HG03103 (cell line): ENCODE data around the gene GRIK3.

Experiments used
- ATAC-seq: cut with Tn5 transposase; IDR thresholded peaks from one replicate; pipeline ENCODE4 v1.9.1; 2021; ENCODE audit warnings: low read depth; ENCODE audit not compliant: unreplicated experiment

The GRIK3 gene

GRCh38 chr1:37047542-37047941 is 13.2 kb upstream of the GRIK3 start:
- no peak for ATAC-seq

GRCh38 chr1:37043101-37043500 is 8.8 kb upstream of the GRIK3 start:
- no peak for ATAC-seq

DNA sequence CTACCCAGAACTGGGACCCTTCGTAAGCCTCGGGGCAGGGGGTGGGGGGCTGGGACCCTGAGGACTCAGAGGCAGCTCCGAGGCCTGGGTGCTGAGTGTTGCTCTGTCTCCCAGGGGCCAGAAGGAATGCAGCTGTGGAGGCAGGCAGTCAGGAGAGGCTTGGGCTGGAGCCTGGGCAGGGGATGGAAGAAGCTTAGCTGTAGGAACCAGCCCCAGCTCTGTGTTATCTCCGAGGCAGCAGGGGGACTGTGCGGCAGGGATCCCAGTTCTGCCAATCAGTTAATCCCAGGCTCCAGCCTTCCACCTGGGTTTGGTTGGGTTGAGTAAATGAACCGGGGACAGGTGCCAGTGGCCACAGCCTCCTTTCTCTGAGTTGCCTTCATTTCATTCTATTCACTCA is 8.2 kb upstream of the GRIK3 start:
- ATAC-seq = no peak

- no peak for ATAC-seq
These were observed 7.2 kb upstream of the GRIK3 start for GRCh38 chr1:37041483-37041882.

DNA sequence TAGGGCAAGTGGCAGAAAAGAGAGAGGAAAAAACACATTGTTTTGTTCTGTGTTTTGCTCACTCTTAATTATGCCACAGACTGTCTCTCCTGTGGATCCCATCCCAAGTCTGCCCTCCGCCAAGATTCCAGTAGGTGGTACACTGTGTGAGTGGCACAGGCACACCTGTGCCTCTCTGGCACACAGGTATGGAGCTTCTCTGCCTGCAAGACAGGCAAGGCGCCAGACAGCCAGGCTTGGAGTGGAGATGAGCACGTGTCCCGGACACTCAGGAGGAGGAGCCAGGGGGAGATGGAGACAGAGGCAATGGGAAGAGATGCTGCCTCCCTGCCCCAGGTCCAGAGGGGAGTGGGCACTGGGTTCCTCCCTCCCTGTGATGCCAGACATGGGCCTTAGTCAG is 6.5 kb upstream of the GRIK3 start:
- no peak for ATAC-seq

DNA sequence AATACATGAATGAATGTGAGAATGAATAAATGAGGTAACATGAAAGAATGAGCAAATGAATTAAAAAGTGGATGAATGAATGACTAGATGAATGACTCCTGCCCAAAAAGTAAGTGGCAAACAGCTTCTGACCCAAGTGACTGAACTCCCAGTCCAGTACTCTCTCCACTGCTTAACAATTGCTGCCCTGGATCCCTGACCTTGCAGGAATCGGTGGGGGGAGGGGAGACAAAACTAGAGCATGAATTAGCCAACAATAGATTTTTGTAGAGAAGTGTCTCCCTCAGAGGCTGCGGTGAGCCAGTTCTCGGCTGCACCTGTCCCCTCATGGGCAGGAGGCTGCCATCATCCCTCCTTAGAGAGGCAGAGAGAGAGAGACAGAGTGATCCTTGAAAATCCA is 5.9 kb upstream of the GRIK3 start:
- no peak for ATAC-seq

DNA sequence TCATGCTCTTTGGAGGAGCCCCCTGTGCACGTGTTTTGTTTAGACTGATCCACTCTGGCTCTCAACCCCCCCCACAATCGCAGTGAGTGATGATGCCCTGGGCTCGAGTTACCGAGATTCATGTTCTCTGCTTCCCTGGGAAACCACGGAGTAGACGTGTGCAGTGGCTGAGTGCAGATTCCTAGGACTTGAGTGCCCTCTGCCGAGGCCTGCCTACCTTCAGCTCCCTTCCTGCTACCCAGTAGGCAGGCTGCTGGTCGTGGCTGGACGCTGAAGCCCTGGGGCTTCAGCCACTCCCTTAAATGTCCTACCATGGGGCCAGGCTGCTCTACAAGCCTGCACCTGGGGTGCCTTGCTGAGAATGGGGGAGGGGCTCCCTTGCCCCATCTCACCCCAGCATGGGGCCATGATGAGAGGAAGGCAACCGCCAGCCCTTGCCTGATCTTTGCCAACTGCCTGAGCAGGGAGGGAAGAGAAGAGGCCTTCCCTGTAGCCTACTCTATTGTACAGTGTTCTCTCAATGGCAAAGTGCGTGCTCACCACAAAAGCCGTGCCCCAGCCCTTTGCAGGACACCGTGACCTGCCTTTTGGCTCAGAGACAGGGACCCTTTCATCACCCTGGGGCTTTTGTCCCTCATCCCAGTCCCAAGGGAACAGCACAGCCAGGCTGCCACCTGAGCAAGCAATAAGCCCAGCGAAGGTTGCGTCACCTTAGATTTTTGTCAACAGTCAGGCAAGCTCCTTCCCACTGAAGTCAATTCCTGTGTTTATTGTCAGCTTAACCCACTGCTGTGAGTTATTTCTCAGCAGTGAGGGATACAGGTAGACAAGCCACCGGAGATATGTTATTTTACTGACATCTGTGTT is 4.1 kb upstream of the GRIK3 start:
- no peak for ATAC-seq

- ATAC-seq = no peak
These were observed 3.4 kb upstream of the GRIK3 start for GRCh38 chr1:37037690-37038089.

GRCh38 chr1:37036667-37037053 is 2.3 kb upstream of the GRIK3 start:
- no peak for ATAC-seq

GRCh38 chr1:37035796-37036666 is 1.7 kb upstream of the GRIK3 start:
- no peak for ATAC-seq

GRCh38 chr1:37035014-37035691 is 838 bp upstream of the GRIK3 start:
- no peak for ATAC-seq

GRCh38 chr1:37033355-37034101 is 787 bp downstream of the GRIK3 start:
- ATAC-seq = no peak

DNA sequence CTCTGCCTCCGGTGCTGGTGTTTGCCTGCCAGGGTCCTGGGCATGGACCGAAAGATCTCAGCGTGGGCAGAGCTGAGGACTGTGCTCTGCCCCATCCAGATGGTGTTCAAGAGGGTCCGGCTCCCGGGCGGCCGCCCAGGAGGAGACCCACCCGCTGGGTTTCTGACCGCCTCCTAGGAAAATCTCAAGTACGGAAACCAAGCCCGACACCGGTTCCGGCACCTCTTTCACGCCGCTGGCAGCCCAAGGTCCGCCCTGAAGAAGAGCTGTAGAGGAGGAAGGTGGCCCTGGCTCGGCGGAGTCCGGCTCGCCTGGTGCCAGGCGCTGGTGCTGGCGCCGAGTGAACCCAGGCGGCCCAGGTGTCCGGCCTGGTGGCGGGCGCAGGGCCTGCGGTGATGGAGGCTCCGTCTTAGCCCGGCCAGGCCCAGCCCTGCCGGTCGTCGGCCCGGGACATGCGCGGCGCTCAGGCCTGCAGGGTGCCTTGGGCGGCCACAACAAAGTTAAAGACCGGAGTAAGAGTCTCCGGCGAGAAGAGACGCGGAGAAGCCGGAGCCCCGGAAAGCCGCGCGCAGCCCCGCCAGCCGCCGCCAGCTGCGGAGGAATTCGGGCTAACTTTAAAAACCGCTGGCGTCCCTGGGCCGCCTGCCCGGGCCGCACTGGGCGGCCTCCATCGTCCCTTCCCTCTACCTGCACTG is 1.5 kb downstream of the GRIK3 start:
- no peak for ATAC-seq

- no peak for ATAC-seq
These were observed 2.4 kb downstream of the GRIK3 start for GRCh38 chr1:37031871-37032270.

DNA sequence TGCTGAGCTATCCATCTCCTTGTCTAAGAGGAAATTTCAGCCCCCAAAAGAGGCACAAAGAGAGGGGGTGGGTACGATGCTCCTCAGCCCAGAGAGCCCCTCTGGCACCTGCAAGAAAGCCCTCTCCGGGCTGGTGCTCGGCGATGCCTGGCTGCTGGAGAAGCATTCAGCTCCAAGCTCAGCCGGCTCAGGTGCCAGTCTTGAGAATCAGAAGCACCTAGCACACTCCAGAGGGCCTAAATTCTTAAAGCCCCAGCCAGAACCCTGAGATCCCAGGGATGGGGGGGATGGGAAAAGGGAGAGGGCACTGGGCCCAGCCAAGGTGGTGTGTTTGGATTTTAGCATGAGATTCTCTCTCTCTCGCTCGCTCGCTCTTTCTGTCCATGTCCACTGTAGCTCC is 2.9 kb downstream of the GRIK3 start:
- ATAC-seq = no peak

DNA sequence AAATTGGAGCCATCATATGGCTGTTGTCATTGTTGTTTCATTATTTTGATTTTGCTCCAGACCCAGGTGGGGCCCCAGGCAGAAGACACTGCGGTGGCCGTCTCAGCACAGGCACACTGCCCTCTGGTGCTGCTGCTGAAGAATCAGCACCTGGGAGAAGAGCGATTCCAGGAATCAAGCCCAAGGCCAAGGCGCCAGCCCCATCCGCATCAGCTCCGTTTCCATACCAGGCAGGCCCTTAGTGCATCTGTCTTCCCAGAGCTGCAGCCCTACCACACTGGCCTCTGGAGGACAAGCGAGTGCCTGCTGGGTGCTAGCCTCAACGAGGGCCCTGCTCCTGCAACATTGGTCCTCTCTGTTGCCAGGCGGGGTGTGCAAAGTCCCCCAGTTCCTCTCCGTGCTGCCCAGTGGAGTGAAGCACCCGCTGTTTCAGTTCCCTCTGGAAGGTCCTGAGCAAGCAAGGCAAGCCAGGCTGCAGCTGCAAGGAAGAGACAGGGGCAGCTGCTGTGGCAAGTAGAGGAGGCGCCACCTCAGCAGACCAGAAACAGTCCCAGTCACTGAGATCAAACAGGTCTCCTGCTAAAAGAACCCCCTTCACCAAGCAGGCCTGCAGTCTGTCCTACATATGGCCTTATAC is 5.2 kb downstream of the GRIK3 start:
- ATAC-seq = no peak

DNA sequence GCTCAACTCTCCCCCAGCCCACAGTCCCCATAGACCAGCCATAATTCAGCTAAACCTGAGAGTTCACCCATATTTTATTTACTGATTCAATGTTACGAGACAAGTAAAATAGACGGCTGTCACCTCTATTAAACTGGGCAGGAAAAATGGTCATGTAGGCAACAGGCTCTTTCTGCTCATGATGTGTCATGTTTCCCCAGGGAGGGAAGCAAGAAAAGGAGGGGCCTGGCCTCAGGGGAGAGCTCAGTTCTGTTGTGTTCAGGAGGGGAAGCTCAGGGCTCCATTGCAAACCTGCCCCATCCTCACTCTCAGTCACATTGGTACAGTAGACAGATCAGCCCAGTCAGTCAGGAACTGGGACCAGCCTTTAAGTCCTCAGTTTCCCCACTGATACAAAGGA is 12.8 kb downstream of the GRIK3 start:
- no peak for ATAC-seq

DNA sequence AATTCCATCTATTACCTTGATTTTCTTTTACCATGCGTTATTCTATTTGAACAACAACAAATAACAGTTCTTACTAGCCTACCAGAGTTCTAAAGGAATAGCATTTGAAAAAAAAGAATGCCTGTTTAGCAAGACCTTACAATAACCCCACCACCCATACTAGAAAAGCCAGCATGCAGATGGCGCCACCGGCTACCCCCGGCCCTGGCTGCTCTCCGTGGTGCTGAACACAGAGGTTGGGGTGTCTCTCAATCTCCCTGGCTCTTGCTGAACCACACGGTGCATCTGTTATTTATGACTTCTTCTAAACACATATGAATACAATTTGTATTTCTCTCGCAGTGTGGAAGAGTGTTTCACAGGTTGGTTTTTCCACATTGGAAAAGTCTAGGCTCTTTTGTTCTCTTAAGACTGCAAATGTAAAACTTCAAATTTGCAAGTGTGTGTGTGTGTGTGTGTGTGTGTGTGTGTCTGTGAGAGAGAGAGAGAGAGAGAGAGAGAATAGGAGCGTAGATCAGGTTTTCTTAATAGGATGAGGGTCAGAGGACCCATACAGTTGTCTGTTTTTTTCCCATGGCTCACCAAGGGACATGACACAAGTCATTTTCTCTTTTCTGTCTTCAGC is 13.6 kb downstream of the GRIK3 start:
- ATAC-seq = no peak

DNA sequence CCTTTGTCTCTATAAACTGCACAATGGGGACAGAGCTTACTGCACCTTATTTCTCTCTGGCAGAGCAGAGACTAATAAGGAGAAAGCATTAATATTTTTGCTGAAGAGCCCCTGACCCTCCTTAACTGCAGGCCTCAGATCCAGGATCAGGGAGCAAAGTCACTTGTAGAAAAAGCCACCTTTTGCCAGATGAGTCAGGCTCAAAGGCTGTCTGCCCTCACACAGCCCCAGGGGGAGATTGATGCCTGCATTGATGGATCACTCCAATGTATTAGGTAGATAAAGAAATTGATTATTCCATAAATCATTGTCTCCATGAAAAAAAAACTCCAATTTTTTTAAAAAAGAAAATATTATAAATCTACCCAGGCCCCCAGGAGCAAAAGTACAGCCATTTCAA is 15.8 kb downstream of the GRIK3 start:
- ATAC-seq = no peak
